Hepatocyte (in vitro differentiated cells): ENCODE results near the gene TMEM168.

Experiments used
- EZH2 ChIP-seq: fragments of 200-600 bp; sonication (generic); IDR thresholded peaks from 2 replicates; pipeline ENCODE4 v1.6.1; 2016; ENCODE audit warnings: antibody characterized with exemption, mild to moderate bottlenecking, borderline replicate concordance
- TF ChIP-seq, protein P1 (sequence below): fragments of 200-600 bp; sonication (generic); IDR thresholded peaks from 2 replicates; pipeline ENCODE4 v1.5.1; 2016; ENCODE audit warnings: antibody characterized with exemption, mild to moderate bottlenecking; ENCODE audit not compliant: poor library complexity

GRCh38 chr7:112798274-112799159, 8.3 kb upstream of the TMEM168 start:
- TF ChIP-seq, protein P1, sequence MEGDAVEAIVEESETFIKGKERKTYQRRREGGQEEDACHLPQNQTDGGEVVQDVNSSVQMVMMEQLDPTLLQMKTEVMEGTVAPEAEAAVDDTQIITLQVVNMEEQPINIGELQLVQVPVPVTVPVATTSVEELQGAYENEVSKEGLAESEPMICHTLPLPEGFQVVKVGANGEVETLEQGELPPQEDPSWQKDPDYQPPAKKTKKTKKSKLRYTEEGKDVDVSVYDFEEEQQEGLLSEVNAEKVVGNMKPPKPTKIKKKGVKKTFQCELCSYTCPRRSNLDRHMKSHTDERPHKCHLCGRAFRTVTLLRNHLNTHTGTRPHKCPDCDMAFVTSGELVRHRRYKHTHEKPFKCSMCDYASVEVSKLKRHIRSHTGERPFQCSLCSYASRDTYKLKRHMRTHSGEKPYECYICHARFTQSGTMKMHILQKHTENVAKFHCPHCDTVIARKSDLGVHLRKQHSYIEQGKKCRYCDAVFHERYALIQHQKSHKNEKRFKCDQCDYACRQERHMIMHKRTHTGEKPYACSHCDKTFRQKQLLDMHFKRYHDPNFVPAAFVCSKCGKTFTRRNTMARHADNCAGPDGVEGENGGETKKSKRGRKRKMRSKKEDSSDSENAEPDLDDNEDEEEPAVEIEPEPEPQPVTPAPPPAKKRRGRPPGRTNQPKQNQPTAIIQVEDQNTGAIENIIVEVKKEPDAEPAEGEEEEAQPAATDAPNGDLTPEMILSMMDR = no peak
- no peak for TF ChIP-seq EZH2
